Measurements from ENCODE around the gene IL1RAPL1. TPM values are rescaled to one million over a fixed set of nuclear protein-coding genes. Genes with fewer than 3 reads are reported as not detected.
"Not testable (repeated sequence)": the region's sequence is repeated elsewhere in the genome, so short reads cannot be mapped to it uniquely, and the experiment has no call there.

The IL1RAPL1 gene
- total RNA-seq, 2 donors from 2014 or later, result 0.66 to 1.1 TPM

- H3K27me3 ChIP-seq (ENCODE audit: control insufficient read depth, insufficient read depth, low read length, poor library complexity, severe bottlenecking), result peaks cover 7% of the 10 kb centered on the region
- Mint-ChIP-seq H3K4me3 (no peak overlapping the region), H3K27me3 (ENCODE audit: insufficient read depth) (peaks cover 47% of the 10 kb centered on the region), H3K27ac (no peak overlapping the region), H3K4me1 (peaks cover 10% of the 10 kb centered on the region), H3K9me3 (no peaks in the 10 kb centered on the region), H3K36me3 (ENCODE audit: low read depth) (no peaks in the 10 kb centered on the region)
- no peak overlapping the region for H3K27ac ChIP-seq (ENCODE audit: low read depth, low read length)
- no peak for TF ChIP-seq CTCF (conservative IDR thresholded peaks at IDR 0.05)
- H3K9me3 ChIP-seq (ENCODE audit: control insufficient read depth, low read length), result no peaks in the 10 kb centered on the region
- no peaks in the 10 kb centered on the region for H3K36me3 ChIP-seq (ENCODE audit: control insufficient read depth, insufficient read depth, low read length)
- no peak overlapping the region for H3K9ac ChIP-seq (ENCODE audit: extremely low read depth, low read length, poor library complexity, severe bottlenecking)
- no peak for DNase-seq
- no peak overlapping the region for H3K4me3 ChIP-seq (ENCODE audit: low read length)
- H3K4me1 ChIP-seq (ENCODE audit: control insufficient read depth, insufficient read depth, low read length), result no peaks in the 10 kb centered on the region
Measured at GRCh38 chrX:29348288-29348687, 761.0 kb downstream of the IL1RAPL1 start.

GRCh38 chrX:29359276-29359675, 772.0 kb downstream of the IL1RAPL1 start:
- Histone ChIP-seq H3K9ac (ENCODE audit: extremely low read depth, low read length, poor library complexity, severe bottlenecking) (no peak overlapping the region), H3K4me1 (ENCODE audit: control insufficient read depth, insufficient read depth, low read length) (no peaks in the 10 kb centered on the region), H3K36me3 (ENCODE audit: control insufficient read depth, insufficient read depth, low read length) (no peaks in the 10 kb centered on the region), H3K4me3 (ENCODE audit: low read length) (no peak overlapping the region), H3K27ac (ENCODE audit: low read depth, low read length) (no peak overlapping the region), H3K27me3 (ENCODE audit: control insufficient read depth, insufficient read depth, low read length, poor library complexity, severe bottlenecking) (no peaks in the 10 kb centered on the region), H3K9me3 (ENCODE audit: control insufficient read depth, low read length) (no peaks in the 10 kb centered on the region)
- Mint-ChIP-seq H3K4me1 (peaks cover 12% of the 10 kb centered on the region), H3K4me3 (no peak overlapping the region), H3K27ac (no peak overlapping the region), H3K9me3 (no peaks in the 10 kb centered on the region), H3K36me3 (ENCODE audit: low read depth) (no peaks in the 10 kb centered on the region), H3K27me3 (ENCODE audit: insufficient read depth) (no peaks in the 10 kb centered on the region)
- WGBS, 2 experiments (ENCODE audit: insufficient coverage in 1 of 2, insufficient read length in 1 of 2), result 100% methylated on average over 1 of the region's 1 CpG; no CpG with 5 or more reads in 1 of the 2 experiments
- DNase-seq, result no peak
- TF ChIP-seq CTCF (conservative IDR thresholded peaks at IDR 0.05), result no peak

GRCh38 chrX:29374765-29375164, 787.5 kb downstream of the IL1RAPL1 start:
- H3K27ac Mint-ChIP-seq; H3K9ac ChIP-seq (ENCODE audit: extremely low read depth, low read length, poor library complexity, severe bottlenecking); DNase-seq; H3K36me3 Mint-ChIP-seq (ENCODE audit: low read depth); H3K4me1 Mint-ChIP-seq; H3K9me3 ChIP-seq (ENCODE audit: control insufficient read depth, low read length); H3K4me3 Mint-ChIP-seq; H3K27me3 ChIP-seq (ENCODE audit: control insufficient read depth, insufficient read depth, low read length, poor library complexity, severe bottlenecking); H3K36me3 ChIP-seq (ENCODE audit: control insufficient read depth, insufficient read depth, low read length); H3K9me3 Mint-ChIP-seq; H3K27me3 Mint-ChIP-seq (ENCODE audit: insufficient read depth); H3K27ac ChIP-seq (ENCODE audit: low read depth, low read length); H3K4me1 ChIP-seq (ENCODE audit: control insufficient read depth, insufficient read depth, low read length); H3K4me3 ChIP-seq (ENCODE audit: low read length): not testable (repeated sequence)

- Mint-ChIP-seq H3K27me3 (ENCODE audit: insufficient read depth) (peaks cover 2% of the 10 kb centered on the region), H3K36me3 (ENCODE audit: low read depth) (no peaks in the 10 kb centered on the region), H3K9me3 (peaks cover 8% of the 10 kb centered on the region), H3K27ac (no peak overlapping the region), H3K4me1 (no peaks in the 10 kb centered on the region), H3K4me3 (no peak overlapping the region)
- H3K27me3 ChIP-seq (ENCODE audit: control insufficient read depth, insufficient read depth, low read length, poor library complexity, severe bottlenecking), result no peaks in the 10 kb centered on the region
- no peak for TF ChIP-seq CTCF (conservative IDR thresholded peaks at IDR 0.05)
- no peak overlapping the region for H3K9ac ChIP-seq (ENCODE audit: extremely low read depth, low read length, poor library complexity, severe bottlenecking)
- WGBS, 2 experiments (ENCODE audit: insufficient coverage in 1 of 2, insufficient read length in 1 of 2), result 64% methylated on average over 1 of the region's 1 CpG; no CpG with 5 or more reads in 1 of the 2 experiments
- H3K4me1 ChIP-seq (ENCODE audit: control insufficient read depth, insufficient read depth, low read length), result no peaks in the 10 kb centered on the region
- no peaks in the 10 kb centered on the region for H3K9me3 ChIP-seq (ENCODE audit: control insufficient read depth, low read length)
- H3K4me3 ChIP-seq (ENCODE audit: low read length), result no peak overlapping the region
- no peak overlapping the region for H3K27ac ChIP-seq (ENCODE audit: low read depth, low read length)
- no peak for DNase-seq
- no peaks in the 10 kb centered on the region for H3K36me3 ChIP-seq (ENCODE audit: control insufficient read depth, insufficient read depth, low read length)
Measured at GRCh38 chrX:29376584-29376983, 789.3 kb downstream of the IL1RAPL1 start.
